Natural killer cell (primary cell): ENCODE measurements around the gene POC1B. TPM values are rescaled to one million over a fixed set of nuclear protein-coding genes. Genes with fewer than 3 reads are reported as not detected.

Experiments used
- ATAC-seq, 3 donors: fragments of 150-1000 bp in 2 of 3; fragments of 200-7000 bp in 1 of 3; cut with Tn5 transposase; 1 replicate in 1 of 3; 2 replicates in 2 of 3; pipeline ENCODE4 v1.10.0; 2021; ENCODE audit warnings: mild to moderate bottlenecking in 2 of 3, moderate library complexity in 2 of 3
- DNase-seq, 2 donors: peaks; one replicate each; pipeline versions ENCODE4 v3.0.0 to v3.0.0-alpha.2; 2013 to 2021; ENCODE audit warnings: mixed read lengths in 1 of 2
- H3K27ac ChIP-seq: one replicate; pipeline ENCODE4 v1.5.1; 2013; ENCODE audit warnings: mild to moderate bottlenecking, low read length
- H3K27me3 ChIP-seq: one replicate; pipeline ENCODE4 v1.6.1; 2013; ENCODE audit warnings: low read length; ENCODE audit not compliant: control insufficient read depth, insufficient read depth
- H3K36me3 ChIP-seq: one replicate; pipeline ENCODE4 v1.6.1; 2013; ENCODE audit warnings: low read length; ENCODE audit not compliant: control insufficient read depth, insufficient read depth
- H3K4me1 ChIP-seq: one replicate; pipeline ENCODE4 v1.6.1; 2013; ENCODE audit warnings: low read length; ENCODE audit not compliant: control insufficient read depth, insufficient read depth
- H3K4me3 ChIP-seq: one replicate; pipeline ENCODE4 v1.5.1; 2013; ENCODE audit warnings: low read length
- H3K9me3 ChIP-seq: one replicate; pipeline ENCODE4 v1.6.1; 2013; ENCODE audit warnings: low read length; ENCODE audit not compliant: control insufficient read depth, insufficient read depth
- H3K27ac Mint-ChIP-seq, 2 donors: one replicate each; pipeline ENCODE4 v1.8.0; 2022; ENCODE audit warnings: mild to moderate bottlenecking in 2 of 2, mixed read lengths in 2 of 2, moderate library complexity in 1 of 2
- H3K27me3 Mint-ChIP-seq, 2 donors: one replicate each; pipeline ENCODE4 v1.8.0; 2022; ENCODE audit warnings: low read depth in 2 of 2, mixed read lengths in 2 of 2
- H3K36me3 Mint-ChIP-seq: one replicate; pipeline ENCODE4 v1.8.0; 2022; ENCODE audit warnings: mixed read lengths
- H3K4me1 Mint-ChIP-seq, 2 donors: one replicate each; pipeline ENCODE4 v1.8.0; 2022; ENCODE audit warnings: mixed read lengths in 2 of 2
- H3K4me3 Mint-ChIP-seq: one replicate; pipeline ENCODE4 v1.8.0; 2022; ENCODE audit warnings: mild to moderate bottlenecking, moderate library complexity, mixed read lengths
- H3K9me3 Mint-ChIP-seq, 2 donors: one replicate each; pipeline ENCODE4 v1.8.0; 2022; ENCODE audit warnings: mixed read lengths in 2 of 2
- CTCF ChIP-seq: fragments of 200-600 bp; IDR thresholded peaks from one replicate; pipeline ENCODE4 v1.8.0; 2022; ENCODE audit warnings: antibody characterized with exemption
- WGBS: methylation state at CpG from one replicate; pipeline ENCODE4 v1.1.7; 2013; ENCODE audit warnings: missing lambda C conversion rate; ENCODE audit not compliant: insufficient coverage; 5-methylcytosine and 5-hydroxymethylcytosine counted together
- intact Hi-C: fragments of 100-400 bp; cut with micrococcal nuclease; formaldehyde crosslinking; loops from one replicate; pipeline ENCODE4 v1.14.2; 2022
- total RNA-seq, 4 donors: library from RNA; stranded (reverse); fragments of 120-200 nt in 1 of 4; gene quantifications; one replicate each; pipeline versions ENCODE4 v1.2.3 to v1.2.4, GENCODE V29; 2013 to 2022

POC1B gene
- total RNA-seq, 3 donors from 2014 or later (not counting 1 experiment from before 2014, with no cell fraction given): 29.8 to 40.9 (median 38.0) TPM

- H3K9me3 ChIP-seq: no peaks in the 10 kb centered on the region
- H3K9me3 Mint-ChIP-seq: no peaks in the 10 kb centered on the region
- TF ChIP-seq CTCF: no peak
- no peaks in the 10 kb centered on the region for H3K27me3 ChIP-seq
- peaks cover 12% of the 10 kb centered on the region for H3K4me1 ChIP-seq
- H3K27ac Mint-ChIP-seq: peak overlapping the region; percentile 55 to 84
- H3K36me3 Mint-ChIP-seq: no peaks in the 10 kb centered on the region
- no peak for ATAC-seq
- intact Hi-C loops: no loop called here
- H3K4me1 Mint-ChIP-seq: peaks cover 37 to 45% of the 10 kb centered on the region in 2 donors
- 66% methylated on average over 4 of the region's 6 CpGs for WGBS
- H3K36me3 ChIP-seq: no peaks in the 10 kb centered on the region
- no peak overlapping the region for H3K27ac ChIP-seq
- no peak overlapping the region for H3K4me3 Mint-ChIP-seq
- no peak for DNase-seq
- H3K4me3 ChIP-seq: no peak overlapping the region
- H3K27me3 Mint-ChIP-seq: no peaks in the 10 kb centered on the region
These were observed 50.5 kb downstream of the POC1B start for GRCh38 chr12:89475203-89475990.

GRCh38 chr12:89474615-89475014 is 51.2 kb downstream of the POC1B start:
- Histone ChIP-seq H3K27me3 (no peaks in the 10 kb centered on the region), H3K4me3 (no peak overlapping the region), H3K36me3 (no peaks in the 10 kb centered on the region), H3K4me1 (peaks cover 17% of the 10 kb centered on the region), H3K9me3 (no peaks in the 10 kb centered on the region), H3K27ac (no peak overlapping the region)
- no peak for TF ChIP-seq CTCF
- Mint-ChIP-seq H3K4me1 (peaks cover 40 to 49% of the 10 kb centered on the region in 2 donors), H3K27ac (peak overlapping the region; percentile 55 to 84), H3K36me3 (no peaks in the 10 kb centered on the region), H3K4me3 (no peak overlapping the region), H3K27me3 (no peaks in the 10 kb centered on the region), H3K9me3 (no peaks in the 10 kb centered on the region)
- intact Hi-C loops: no loop called here
- DNase-seq (no peak), ATAC-seq (no peak)
- 13% methylated on average over 1 of the region's 1 CpG for WGBS

GRCh38 chr12:89472508-89472907 is 53.3 kb downstream of the POC1B start:
- Mint-ChIP-seq H3K27ac (no peak overlapping the region), H3K4me3 (no peak overlapping the region), H3K27me3 (no peaks in the 10 kb centered on the region), H3K36me3 (no peaks in the 10 kb centered on the region), H3K9me3 (no peaks in the 10 kb centered on the region), H3K4me1 (peaks cover 53 to 61% of the 10 kb centered on the region in 2 donors)
- WGBS: 75% methylated on average over 1 of the region's 2 CpGs
- Histone ChIP-seq H3K27ac (no peak overlapping the region), H3K4me3 (no peak overlapping the region), H3K9me3 (no peaks in the 10 kb centered on the region), H3K4me1 (peaks cover 22% of the 10 kb centered on the region), H3K36me3 (no peaks in the 10 kb centered on the region), H3K27me3 (no peaks in the 10 kb centered on the region)
- no peak for ATAC-seq
- DNase-seq: no peak
- intact Hi-C loops: no loop called here
- TF ChIP-seq CTCF: no peak
